Left renal pelvis (tissue), 4 donors: ENCODE measurements around the gene GIT2. TPM values are rescaled to one million over a fixed set of nuclear protein-coding genes. Genes with fewer than 3 reads are reported as not detected.
"Not testable (repeated sequence)": the region's sequence is repeated elsewhere in the genome, so short reads cannot be mapped to it uniquely, and the experiment has no call there.

Source experiments
- DNase-seq, 4 donors: peaks; one replicate each; pipeline ENCODE4 v3.0.0-alpha.2; 2013; ENCODE audit warnings: low read depth in 4 of 4, low spot score in 3 of 4
- polyA plus RNA-seq, 4 donors: library from polyadenylated mRNA; unstranded; fragments of 120-200 nt; gene quantifications; one replicate each; pipeline ENCODE4 v1.2.1, GENCODE V29; 2013; ENCODE audit not compliant: insufficient read length in 4 of 4

The GIT2 gene, protein sequence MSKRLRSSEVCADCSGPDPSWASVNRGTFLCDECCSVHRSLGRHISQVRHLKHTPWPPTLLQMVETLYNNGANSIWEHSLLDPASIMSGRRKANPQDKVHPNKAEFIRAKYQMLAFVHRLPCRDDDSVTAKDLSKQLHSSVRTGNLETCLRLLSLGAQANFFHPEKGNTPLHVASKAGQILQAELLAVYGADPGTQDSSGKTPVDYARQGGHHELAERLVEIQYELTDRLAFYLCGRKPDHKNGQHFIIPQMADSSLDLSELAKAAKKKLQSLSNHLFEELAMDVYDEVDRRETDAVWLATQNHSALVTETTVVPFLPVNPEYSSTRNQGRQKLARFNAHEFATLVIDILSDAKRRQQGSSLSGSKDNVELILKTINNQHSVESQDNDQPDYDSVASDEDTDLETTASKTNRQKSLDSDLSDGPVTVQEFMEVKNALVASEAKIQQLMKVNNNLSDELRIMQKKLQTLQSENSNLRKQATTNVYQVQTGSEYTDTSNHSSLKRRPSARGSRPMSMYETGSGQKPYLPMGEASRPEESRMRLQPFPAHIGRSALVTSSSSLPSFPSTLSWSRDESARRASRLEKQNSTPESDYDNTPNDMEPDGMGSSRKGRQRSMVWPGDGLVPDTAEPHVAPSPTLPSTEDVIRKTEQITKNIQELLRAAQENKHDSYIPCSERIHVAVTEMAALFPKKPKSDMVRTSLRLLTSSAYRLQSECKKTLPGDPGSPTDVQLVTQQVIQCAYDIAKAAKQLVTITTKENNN
- 10 to 100 TPM; 35.2 to 48.1 (median 40.1) TPM for polyA plus RNA-seq

DNA sequence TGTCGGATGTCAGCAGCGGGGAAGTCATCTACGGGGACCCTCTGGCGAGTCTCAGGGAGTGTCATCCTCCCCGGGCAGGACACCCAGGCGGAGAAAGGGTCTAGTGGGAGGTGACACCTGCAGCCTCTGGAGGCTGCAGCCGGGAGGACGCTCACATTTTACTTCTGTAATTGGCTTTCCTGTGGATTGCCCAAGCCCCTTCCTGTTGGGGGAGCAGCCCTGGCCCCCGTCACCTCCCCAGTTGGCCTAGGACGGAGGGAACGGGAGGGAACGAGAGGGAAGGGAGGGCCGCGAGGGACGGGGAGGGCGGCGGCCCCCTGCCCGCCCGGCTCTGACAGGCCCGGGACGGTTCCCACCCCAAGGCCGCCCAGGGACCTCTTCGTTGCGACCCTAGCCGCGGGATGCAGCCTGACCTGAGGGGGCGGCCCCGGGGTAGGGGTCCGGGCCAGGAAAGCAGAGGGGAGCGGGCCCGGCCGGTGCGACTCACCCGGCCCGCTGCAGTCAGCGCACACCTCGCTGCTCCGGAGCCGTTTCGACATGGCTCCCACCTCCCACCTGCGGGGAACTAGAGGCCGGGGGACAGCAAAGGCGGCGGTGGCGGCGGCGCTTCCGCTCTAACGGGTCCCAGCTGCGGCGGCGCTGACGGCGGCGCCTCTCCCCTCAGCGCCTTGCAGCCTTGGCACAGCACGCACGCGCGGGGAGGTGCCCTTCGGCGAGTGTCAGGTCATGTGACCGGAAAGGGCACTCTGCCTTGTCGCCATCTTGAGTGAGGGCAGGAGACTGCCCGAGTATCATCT lies at the start of gene GIT2:
TSS of gene GIT2 (minus strand) at position 683 of the 797 bp plus-strand sequence. CDS start at position 539, 144 bp downstream.
- DNase-seq = peak; percentile 74 to 83 (median 80)

- no peak for DNase-seq
Measured at GRCh38 chr12:110042264-110042663, 46.1 kb upstream of the GIT2 start.

- DNase-seq = no peak
Measured at GRCh38 chr12:110039085-110039807, 43.1 kb upstream of the GIT2 start.

DNA sequence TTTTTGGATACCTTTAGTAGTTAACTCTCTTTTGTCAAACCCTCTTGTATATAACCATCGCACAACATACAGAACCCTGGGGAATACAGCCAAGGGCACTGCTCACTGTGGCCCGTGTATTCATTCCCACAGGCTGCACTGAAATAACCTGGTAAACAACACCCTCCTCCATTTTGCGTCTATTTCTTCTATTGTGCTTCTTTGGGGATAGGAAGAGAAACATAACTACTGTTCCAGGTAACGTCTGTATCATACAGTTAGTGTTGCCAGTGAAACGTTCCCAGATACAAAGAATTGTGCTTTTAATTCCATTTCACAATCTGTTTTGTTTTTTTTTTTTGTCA lies 42.5 kb upstream of the GIT2 start:
- DNase-seq = no peak

DNA sequence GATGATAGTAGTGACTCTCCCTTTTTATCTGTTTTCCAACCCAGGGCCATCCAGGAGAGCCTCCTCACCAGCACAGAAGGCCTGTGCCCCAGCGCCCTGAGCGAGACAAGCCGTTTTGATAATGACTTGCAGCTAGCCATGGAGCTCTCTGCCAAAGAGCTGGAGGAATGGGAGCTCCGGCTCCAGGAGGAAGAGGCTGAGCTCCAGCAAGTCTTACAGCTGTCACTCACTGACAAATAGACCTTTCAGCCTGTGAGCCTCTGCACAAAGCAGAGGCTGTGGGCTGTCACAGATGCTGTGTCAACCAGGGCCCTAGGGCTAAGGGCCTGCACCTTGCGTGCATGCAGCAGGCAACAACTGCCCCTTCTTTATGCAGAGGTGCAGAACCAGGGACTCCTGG lies 41.1 kb upstream of the GIT2 start:
- DNase-seq = no peak

GRCh38 chr12:110035534-110036104 lies 39.5 kb upstream of the GIT2 start:
- no peak for DNase-seq

DNA sequence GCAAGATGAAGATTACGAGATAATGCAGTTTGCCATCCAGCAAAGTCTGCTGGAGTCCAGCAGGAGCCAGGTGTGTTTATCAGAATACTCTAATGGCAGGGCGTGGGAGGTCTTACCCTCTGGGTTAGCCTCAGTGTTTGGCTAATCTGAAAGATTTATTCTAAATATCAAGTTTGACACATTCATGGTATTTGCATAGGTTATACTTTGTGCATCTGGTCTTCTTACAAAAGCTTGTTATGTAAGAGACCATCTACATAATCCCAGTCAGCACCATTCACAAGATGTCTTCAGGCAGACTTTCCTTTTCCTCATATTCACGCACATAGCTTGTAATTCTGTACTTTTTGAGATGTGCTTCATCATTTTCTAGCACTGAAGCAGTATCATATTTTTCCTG lies 37.7 kb upstream of the GIT2 start:
- DNase-seq = no peak

DNA sequence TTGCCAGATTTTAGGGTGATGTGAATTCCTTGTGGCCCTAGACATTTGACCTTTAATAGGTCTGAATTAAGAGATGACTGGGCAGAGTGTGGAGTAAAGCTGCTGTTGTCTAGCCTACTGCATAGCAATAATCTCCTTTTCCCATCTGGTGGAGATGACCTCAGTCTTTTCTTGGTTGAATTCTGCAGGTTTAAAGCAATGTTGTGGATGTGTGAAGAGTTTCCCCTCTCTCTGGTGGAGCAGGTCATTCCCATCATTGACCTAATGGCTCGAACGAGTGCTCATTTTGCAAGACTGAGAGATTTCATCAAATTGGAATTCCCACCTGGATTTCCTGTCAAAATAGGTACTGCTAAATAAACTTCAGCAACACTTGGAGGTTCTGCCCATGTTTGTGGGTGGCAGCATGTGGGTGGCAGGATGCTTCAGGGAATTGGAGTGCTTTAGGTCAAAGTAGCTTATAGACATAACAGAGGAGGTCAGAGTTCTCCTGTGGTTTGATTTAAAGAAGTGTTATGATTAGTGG lies 33.2 kb upstream of the GIT2 start:
- DNase-seq = no peak

DNA sequence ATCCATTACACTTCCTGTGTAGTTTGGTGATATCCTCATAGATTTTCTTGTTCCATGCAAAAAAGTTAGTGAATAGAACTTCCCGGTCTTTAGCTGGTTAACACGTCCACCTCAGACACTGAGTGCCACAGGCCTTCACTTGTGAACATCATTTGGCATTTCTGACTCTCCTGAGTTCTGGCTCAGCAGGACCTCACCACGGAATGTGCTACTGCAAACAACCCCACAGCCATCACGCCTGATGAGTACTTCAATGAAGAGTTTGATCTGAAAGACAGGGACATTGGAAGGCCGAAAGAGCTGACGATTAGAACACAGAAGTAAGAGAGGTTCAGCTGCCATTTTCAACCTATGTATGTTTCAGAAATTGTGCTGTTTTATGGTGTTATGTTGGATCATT lies 32.2 kb upstream of the GIT2 start:
- DNase-seq = no peak

DNA sequence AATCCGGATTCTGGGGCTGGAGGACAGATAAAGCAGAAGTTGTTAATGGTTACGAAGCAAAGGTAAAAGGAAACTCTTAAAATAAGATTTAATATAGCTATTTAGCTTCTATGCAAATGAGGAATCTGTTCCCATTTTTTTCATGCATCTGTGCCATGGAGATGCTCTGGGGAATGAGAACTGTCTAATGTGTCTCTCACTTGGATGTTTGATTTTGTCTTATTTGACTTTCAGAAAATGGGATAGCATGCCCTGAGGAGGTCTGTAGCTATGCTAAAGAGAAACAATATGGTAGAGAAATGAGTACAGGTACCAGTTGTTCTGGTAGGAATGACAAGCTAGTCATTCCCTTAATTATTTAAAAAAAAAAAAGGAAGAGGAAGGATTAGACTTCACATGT lies 27.9 kb upstream of the GIT2 start:
- DNase-seq = no peak

GRCh38 chr12:110023059-110023980 lies 27.2 kb upstream of the GIT2 start:
- no peak for DNase-seq

- DNase-seq = no peak
Measured at GRCh38 chr12:110020956-110021355, 24.8 kb upstream of the GIT2 start.

- DNase-seq = no peak
Measured at GRCh38 chr12:110015132-110015531, 19.0 kb upstream of the GIT2 start.

- DNase-seq = no peak
Measured at GRCh38 chr12:110012659-110013058, 16.5 kb upstream of the GIT2 start.

DNA sequence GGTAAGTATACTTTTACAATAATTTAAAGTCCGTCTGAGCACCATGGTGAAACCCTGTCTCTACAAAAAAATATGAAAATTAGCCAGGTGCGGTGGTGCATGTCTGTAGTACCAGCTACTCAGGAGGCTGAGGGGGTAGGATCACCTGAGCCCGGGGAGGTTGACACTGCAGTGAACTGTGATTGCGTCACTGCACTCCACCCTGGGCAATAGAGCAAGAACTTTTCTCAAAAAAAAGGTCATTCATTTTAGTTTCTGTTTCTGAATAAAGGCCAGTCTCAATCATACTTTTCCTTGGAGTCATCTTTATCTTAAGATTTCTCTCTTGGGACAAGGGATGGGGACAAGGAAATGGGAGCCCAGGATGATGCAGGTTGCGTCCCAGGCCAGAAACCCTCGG lies 16.0 kb upstream of the GIT2 start:
- no peak for DNase-seq

DNA sequence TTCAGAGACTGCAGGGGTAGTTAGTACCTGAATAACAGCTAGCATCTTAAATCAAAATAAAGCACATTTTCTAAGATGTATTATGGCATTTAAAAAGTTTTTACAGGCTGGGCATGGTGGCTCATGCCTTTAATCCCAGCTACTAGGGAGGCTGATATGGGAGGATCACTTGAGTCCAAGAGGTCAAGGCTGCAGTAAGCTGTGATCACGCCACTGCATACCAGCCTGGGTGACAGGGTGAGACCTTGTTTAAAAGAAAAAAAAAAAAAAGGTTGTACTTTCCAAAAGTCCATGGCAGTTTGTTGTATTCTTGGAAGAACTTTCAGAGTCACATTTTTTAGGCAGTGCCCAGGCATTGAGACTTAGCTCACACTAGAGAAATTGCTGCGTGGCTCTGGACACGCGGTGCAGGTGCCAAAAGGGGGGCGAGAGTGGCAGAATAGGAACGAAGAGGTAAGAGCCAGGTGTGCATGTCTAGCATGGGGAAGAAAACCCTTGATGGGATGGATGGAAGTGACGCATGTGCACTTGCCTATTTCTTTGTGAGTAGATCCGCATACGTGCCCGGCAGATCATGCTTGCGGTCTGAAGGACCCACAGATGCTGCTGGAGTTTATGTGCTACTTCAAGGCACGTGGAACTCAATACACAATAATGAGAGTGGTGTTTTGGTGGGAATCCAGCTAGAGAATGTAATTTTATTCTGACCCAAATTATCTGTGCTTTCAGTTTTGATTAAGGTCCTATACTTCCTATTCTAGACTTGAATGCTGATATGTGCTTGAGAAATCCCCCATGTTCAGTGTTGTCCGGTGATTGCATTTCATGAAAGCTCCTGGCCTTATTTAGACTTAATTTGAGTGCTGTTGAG lies 14.9 kb upstream of the GIT2 start:
- no peak for DNase-seq

DNA sequence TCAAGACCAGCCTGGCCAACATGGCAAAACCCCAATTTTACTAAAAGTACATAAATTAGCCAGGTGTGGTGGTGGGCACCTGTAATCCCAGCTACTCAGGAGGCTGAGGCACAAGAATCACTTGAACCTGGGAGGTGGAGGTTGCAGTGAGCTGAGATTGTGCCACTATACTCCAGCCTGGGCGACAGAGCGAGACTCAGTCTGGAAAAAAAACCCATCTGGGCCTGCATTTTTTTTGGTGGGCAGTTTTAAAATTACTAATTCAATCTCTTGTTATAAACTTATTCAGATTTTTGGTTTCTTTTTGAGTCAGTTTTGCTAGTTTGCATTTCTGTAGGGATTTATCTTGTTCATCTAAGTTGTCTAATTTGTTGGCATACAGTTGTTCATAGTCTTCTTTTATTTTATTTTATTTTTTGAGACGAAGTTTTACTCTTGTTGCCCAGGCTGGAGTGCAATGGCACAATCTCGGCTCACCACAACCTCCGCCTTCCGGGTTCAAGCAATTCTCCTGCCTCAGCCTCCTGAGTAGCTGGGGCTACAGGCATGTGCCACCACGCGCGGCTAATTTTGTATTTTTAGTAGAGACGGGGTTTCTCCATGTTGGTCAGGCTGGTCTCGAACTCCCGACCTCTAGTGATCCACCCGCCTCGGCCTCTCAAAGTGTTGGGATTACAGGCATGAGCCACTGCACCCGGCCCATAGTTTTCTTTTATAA lies 12.7 kb upstream of the GIT2 start:
- not testable (repeated sequence) for DNase-seq
